PFSK-1 (cell line): ENCODE results near the gene NACC2.

Experiments
- FOXP2 ChIP-seq: optimal IDR thresholded peaks from 2 replicates; pipeline ENCODE3; 2011; ENCODE audit warnings: borderline replicate concordance, control low read depth, inconsistent platforms; ENCODE audit not compliant: insufficient read depth; ENCODE audit errors: extremely low read length, extremely low read depth
- POLR2AphosphoS5 ChIP-seq: IDR thresholded peaks from 2 replicates; pipeline ENCODE4 v1.6.1; 2012; ENCODE audit warnings: low read depth, mild to moderate bottlenecking, control low read depth, low read length, moderate library complexity
- TF ChIP-seq, protein P1 (sequence below), 2 experiments: IDR thresholded peaks; 2 replicates each; pipeline versions ENCODE4 v1.6.1 to v1.8.0; 2011 to 2012; ENCODE audit warnings: low read depth in 2 of 2, low read length in 2 of 2, control low read depth in 1 of 2, inconsistent platforms in 1 of 2, mild to moderate bottlenecking in 1 of 2, moderate library complexity in 1 of 2; ENCODE audit not compliant: insufficient read depth in 1 of 2

DNA sequence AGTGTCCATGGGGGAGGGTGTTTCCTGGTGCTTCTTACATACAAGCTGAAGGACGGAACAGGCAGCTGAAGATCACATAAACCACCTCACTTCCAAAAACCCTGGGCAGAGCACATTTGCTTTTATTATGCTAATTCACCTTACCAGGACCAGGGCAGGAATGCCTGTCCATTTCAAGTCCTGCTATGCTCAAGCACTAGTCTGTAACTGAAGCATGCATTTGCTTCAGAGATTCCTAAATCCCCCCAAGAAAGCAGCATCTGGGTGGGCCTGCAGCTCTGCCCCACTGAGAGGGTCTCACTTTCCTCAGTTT, 9.4 kb upstream of the NACC2 start:
- no peak for TF ChIP-seq POLR2AphosphoS5
- TF ChIP-seq, protein P1, sequence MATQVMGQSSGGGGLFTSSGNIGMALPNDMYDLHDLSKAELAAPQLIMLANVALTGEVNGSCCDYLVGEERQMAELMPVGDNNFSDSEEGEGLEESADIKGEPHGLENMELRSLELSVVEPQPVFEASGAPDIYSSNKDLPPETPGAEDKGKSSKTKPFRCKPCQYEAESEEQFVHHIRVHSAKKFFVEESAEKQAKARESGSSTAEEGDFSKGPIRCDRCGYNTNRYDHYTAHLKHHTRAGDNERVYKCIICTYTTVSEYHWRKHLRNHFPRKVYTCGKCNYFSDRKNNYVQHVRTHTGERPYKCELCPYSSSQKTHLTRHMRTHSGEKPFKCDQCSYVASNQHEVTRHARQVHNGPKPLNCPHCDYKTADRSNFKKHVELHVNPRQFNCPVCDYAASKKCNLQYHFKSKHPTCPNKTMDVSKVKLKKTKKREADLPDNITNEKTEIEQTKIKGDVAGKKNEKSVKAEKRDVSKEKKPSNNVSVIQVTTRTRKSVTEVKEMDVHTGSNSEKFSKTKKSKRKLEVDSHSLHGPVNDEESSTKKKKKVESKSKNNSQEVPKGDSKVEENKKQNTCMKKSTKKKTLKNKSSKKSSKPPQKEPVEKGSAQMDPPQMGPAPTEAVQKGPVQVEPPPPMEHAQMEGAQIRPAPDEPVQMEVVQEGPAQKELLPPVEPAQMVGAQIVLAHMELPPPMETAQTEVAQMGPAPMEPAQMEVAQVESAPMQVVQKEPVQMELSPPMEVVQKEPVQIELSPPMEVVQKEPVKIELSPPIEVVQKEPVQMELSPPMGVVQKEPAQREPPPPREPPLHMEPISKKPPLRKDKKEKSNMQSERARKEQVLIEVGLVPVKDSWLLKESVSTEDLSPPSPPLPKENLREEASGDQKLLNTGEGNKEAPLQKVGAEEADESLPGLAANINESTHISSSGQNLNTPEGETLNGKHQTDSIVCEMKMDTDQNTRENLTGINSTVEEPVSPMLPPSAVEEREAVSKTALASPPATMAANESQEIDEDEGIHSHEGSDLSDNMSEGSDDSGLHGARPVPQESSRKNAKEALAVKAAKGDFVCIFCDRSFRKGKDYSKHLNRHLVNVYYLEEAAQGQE (IDR thresholded peaks at IDR 0.05; ENCODE audit: insufficient read depth in 1 of 2, low read depth in 2 of 2, low read length in 2 of 2) = no peak
- no peak for TF ChIP-seq FOXP2
